GM12864 (cell line): ENCODE measurements around the gene TLX2.
"Not testable (repeated sequence)": the region's sequence is repeated elsewhere in the genome, so short reads cannot be mapped to it uniquely, and the experiment has no call there.

Experiments
- DNase-seq: peaks from one replicate; pipeline ENCODE4 v3.0.0-alpha.2; 2011; ENCODE audit warnings: low read depth
- H3K4me3 ChIP-seq: 2 replicates; pipeline ENCODE4 v1.5.1; 2011; ENCODE audit warnings: mild to moderate bottlenecking, low read depth, low read length, control low read depth
- CTCF ChIP-seq: IDR thresholded peaks from 2 replicates; pipeline ENCODE4 v1.5.1; 2011; ENCODE audit warnings: low read depth, mild to moderate bottlenecking, moderate library complexity, low read length, control low read depth, inconsistent platforms; ENCODE audit errors: missing control alignments

The TLX2 gene

DNA sequence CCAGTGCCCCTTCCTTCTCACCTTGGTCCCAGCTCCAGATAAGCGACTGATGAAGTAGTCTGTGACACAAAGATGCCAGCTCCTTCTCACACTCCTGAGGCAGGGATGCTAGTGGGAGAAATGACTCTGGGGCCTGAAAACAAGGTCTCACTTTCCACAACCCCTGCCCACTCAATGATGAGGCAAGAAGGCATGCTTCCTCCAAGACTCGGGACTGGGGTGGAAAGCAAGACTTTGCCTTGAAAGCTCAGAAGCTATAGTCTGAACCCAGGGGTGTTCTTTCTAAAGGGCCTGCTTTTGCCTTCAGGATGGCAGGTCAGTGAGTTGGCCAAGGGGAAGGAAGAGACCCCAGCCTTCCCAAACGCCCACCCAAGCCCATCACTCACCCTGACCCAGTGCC is 32.8 kb upstream of the TLX2 start:
- no peak for DNase-seq
- no peak for TF ChIP-seq CTCF
- H3K4me3 ChIP-seq = peak overlapping the region; percentile 95

GRCh38 chr2:74481961-74482800 is 32.1 kb upstream of the TLX2 start:
- peak overlapping the region; percentile 95 for H3K4me3 ChIP-seq
- TF ChIP-seq CTCF = no peak
- no peak for DNase-seq

DNA sequence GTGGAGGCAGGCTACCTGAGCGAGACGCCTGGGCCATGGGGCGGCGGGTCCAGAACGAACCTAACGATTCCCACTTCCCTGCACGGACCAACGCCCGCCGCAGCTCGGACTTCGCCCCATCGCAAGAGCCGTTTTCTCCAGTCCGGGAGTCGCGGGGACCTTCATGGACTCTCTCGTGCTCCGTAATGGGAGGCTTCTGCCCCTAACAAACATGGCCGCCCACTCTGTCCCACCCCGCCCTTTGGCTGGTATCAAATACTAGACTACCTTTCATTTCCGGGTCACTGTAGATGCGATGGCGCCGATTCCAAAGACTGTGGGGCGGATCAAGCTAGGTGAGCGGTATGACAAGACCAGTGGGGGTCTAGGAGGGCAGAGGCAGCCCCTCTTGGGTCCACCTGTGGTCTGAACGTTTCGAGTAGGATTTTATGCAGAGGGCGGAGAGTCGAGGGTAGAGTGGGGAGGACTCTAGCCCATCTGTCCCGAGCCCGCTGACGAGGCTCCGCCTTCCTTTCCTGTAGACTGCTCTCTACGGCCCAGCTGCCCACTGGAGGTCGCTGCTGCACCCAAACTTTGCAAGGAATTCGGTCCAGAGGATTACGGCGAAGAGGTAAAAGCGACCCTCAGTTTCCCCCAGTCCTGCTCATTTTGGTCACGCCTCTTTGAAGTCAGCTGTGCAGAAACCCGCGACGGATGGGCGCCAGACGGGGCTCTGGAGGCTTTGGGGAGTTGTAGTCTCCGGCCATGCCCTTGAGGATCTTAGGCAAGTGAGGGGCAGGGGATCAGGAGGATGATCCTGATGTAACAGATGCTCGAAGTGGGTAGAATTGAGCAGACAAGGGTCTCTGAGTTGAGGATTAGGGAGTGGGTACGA is 31.2 kb upstream of the TLX2 start, which contains the start of the genes CCDC142 and TTC31:
Gene CCDC142 (minus strand): TSS at position 198 of the 874 bp plus-strand sequence. CDS start 161 bp downstream, at position 37.
Gene TTC31 (plus strand): TSS at position 281 of the 874 bp plus-strand sequence. CDS start 15 bp downstream, at position 296.
- peak; percentile 92 for TF ChIP-seq CTCF
- H3K4me3 ChIP-seq = peak within 1 kb of the TSS; percentile 95
- peak; percentile 84 for DNase-seq

- H3K4me3 ChIP-seq = peak overlapping the region; percentile 95
- not testable (repeated sequence) for DNase-seq
These were observed 30.5 kb upstream of the TLX2 start for GRCh38 chr2:74483675-74484164.

GRCh38 chr2:74486141-74486540 is 28.1 kb upstream of the TLX2 start:
- no peak for DNase-seq
- no peak for TF ChIP-seq CTCF

GRCh38 chr2:74488643-74489481 is 25.4 kb upstream of the TLX2 start:
- no peak overlapping the region for H3K4me3 ChIP-seq
- no peak for TF ChIP-seq CTCF
- no peak for DNase-seq

More at GRCh38 chr2:74486141-74486540, 28.1 kb upstream of the TLX2 start:
- no peak overlapping the region for H3K4me3 ChIP-seq
